Left ventricle myocardium inferior (tissue), 1 donor: ENCODE results near the gene KCTD18. TPM values are rescaled to one million over a fixed set of nuclear protein-coding genes. Genes with fewer than 3 reads are reported as not detected.

ENCODE experiments used
- DNase-seq: peaks from one replicate; pipeline ENCODE4 v3.0.0-alpha.2; 2020
- H3K27ac ChIP-seq: fragments of 200-600 bp; replicated peaks from 2 replicates; pipeline ENCODE4 v1.8.0; 2021
- H3K27me3 ChIP-seq: fragments of 200-600 bp; 2 replicates; pipeline ENCODE4 v1.8.0; 2021; ENCODE audit warnings: low read depth
- H3K36me3 ChIP-seq: fragments of 200-600 bp; 2 replicates; pipeline ENCODE4 v1.8.0; 2021
- H3K4me1 ChIP-seq: fragments of 200-600 bp; 2 replicates; pipeline ENCODE4 v1.8.0; 2021
- H3K4me3 ChIP-seq: fragments of 200-600 bp; 2 replicates; pipeline ENCODE4 v1.8.0; 2021; ENCODE audit warnings: mild to moderate bottlenecking, moderate library complexity
- H3K9me3 ChIP-seq: fragments of 200-600 bp; replicated peaks from 2 replicates; pipeline ENCODE4 v1.8.0; 2021
- CTCF ChIP-seq: fragments of 200-600 bp; IDR thresholded peaks from 2 replicates; pipeline ENCODE4 v1.8.0; 2021; ENCODE audit warnings: antibody characterized with exemption, mild to moderate bottlenecking, borderline replicate concordance
- intact Hi-C: fragments of 100-400 bp; cut with micrococcal nuclease; formaldehyde crosslinking; loops from one replicate; pipeline ENCODE4 v1.11.0; 2022
- total RNA-seq: library from RNA; stranded (reverse); fragmentation: NEBNext Ultra II Directional; extraction: Animal tissue kit (Norgen Biotek cat#: 25700); gene quantifications from one replicate; pipeline ENCODE4 v1.2.1, GENCODE V29; 2021
- donor health status: DM: no; HTN: yes; CAD: no; lungs with severe emphysema.

The KCTD18 gene
- total RNA-seq, 1 donor from 2014 or later: 9.4 TPM

GRCh38 chr2:200451511-200451910 lies 58.4 kb downstream of the KCTD18 start:
- no peak overlapping the region for H3K4me3 ChIP-seq
- intact Hi-C loops: no loop called here
- H3K27me3 ChIP-seq: no peaks in the 10 kb centered on the region
- DNase-seq: no peak
- TF ChIP-seq CTCF: no peak
- peaks cover 19% of the 10 kb centered on the region for H3K4me1 ChIP-seq
- H3K9me3 ChIP-seq: no peaks in the 10 kb centered on the region
- peaks cover 18% of the 10 kb centered on the region for H3K36me3 ChIP-seq
- H3K27ac ChIP-seq: no peak overlapping the region

GRCh38 chr2:200450288-200450687 lies 59.6 kb downstream of the KCTD18 start:
- intact Hi-C loops: no loop called here

GRCh38 chr2:200449149-200449548 lies 60.7 kb downstream of the KCTD18 start:
- H3K27ac ChIP-seq: no peak overlapping the region
- no peak for TF ChIP-seq CTCF
- no peak for DNase-seq
- no peaks in the 10 kb centered on the region for H3K27me3 ChIP-seq
- H3K9me3 ChIP-seq: no peaks in the 10 kb centered on the region
- intact Hi-C loops: no loop called here
- peaks cover 22% of the 10 kb centered on the region for H3K36me3 ChIP-seq
- H3K4me1 ChIP-seq: peaks cover 8% of the 10 kb centered on the region
- H3K4me3 ChIP-seq: no peak overlapping the region

More at GRCh38 chr2:200450288-200450687, 59.6 kb downstream of the KCTD18 start:
- Histone ChIP-seq H3K4me1 (peaks cover 6% of the 10 kb centered on the region), H3K27ac (no peak overlapping the region), H3K36me3 (peaks cover 18% of the 10 kb centered on the region), H3K9me3 (no peaks in the 10 kb centered on the region), H3K27me3 (no peaks in the 10 kb centered on the region), H3K4me3 (no peak overlapping the region)
- no peak for TF ChIP-seq CTCF
- DNase-seq: no peak

- H3K27me3 ChIP-seq: no peaks in the 10 kb centered on the region
Observed at GRCh38 chr2:200448455-200448854, 61.4 kb downstream of the KCTD18 start.

GRCh38 chr2:200447139-200447855 lies 62.6 kb downstream of the KCTD18 start:
- Histone ChIP-seq H3K4me3 (no peak overlapping the region), H3K9me3 (no peaks in the 10 kb centered on the region), H3K27me3 (no peaks in the 10 kb centered on the region), H3K36me3 (peaks cover 33% of the 10 kb centered on the region), H3K4me1 (peaks cover 24% of the 10 kb centered on the region), H3K27ac (no peak overlapping the region)
- DNase-seq: no peak
- intact Hi-C loops: no loop called here
- no peak for TF ChIP-seq CTCF

More at GRCh38 chr2:200448455-200448854, 61.4 kb downstream of the KCTD18 start:
- no peak for DNase-seq
- no peak overlapping the region for H3K27ac ChIP-seq
- no peak overlapping the region for H3K4me3 ChIP-seq
- peaks cover 15% of the 10 kb centered on the region for H3K4me1 ChIP-seq
- intact Hi-C loops: no loop called here
- no peak for TF ChIP-seq CTCF
- no peaks in the 10 kb centered on the region for H3K9me3 ChIP-seq
- peaks cover 23% of the 10 kb centered on the region for H3K36me3 ChIP-seq
